Activated CD8-positive, alpha-beta memory T cell treated with anti-CD3 and anti-CD28 coated beads, Interleukin-2, amount 50 U/mL, for 24 hours (primary cell): ENCODE data around the gene RBM15.
A peak's percentile ranks its signal among the peaks of the same experiment; 100 is the strongest.

Experiments used
- DNase-seq: peaks from one replicate; pipeline ENCODE4 v3.0.0-alpha.2; 2020; ENCODE audit errors: extremely low read depth

RBM15 gene

DNA sequence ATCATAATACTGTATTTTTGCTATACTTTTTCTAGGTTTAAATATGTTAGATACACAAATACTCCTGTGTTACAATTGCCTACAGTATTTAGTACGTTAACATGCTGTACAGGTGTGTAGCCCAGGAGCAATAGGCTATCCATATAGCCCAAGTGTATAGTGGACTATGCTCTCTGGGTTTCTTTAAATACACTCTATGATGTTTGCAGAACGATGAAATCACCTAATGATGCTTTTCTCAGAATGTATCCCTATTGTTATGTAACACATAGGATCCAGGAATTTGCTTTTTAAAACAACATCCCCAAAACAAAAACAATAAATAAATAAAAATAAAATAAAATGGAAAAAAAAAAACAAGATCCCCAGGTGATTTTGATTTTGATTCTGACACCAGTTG is 18.1 kb upstream of the RBM15 start:
- DNase-seq = no peak

- no peak for DNase-seq
Observed at GRCh38 chr1:110321846-110322245, 17.3 kb upstream of the RBM15 start.

GRCh38 chr1:110324667-110325066 is 14.5 kb upstream of the RBM15 start:
- DNase-seq = no peak

DNA sequence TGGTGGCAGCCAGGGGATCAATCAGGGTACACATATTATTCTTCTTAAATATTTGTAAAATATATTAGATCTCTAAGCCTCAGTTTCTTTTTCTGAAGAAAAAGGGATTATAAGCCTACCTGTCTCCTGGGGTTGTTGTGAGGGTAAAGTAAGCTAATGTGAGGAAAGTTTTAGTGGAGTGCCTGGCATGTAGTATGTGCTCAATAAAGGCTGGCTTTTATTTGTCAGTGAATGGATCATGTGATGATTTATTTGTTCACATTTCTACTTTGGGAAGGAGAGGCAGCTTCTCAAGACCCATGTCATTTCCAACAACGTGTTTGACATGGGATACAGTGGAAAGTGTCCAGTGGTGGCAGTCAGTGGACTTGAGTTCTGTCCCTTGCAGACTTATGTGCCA is 12.4 kb upstream of the RBM15 start:
- DNase-seq = no peak

DNA sequence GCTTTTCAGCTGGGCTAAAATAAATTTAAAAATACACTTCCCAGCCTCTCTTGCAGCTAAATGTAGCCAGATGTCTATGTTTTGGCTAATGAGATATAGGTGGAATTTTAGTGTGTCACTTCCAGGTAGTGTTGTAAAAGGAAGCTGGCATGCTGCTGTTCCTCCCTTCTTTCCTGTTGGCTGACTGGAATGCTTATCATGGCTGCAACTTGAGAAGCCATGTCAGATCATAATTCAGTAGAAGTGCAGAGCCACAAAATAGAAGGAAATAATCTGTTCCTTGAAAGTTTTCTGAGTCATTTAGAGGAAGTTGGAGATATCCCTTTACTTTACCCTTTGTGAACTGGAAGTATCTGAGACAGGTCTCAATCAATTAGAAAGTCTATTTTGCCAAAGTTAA is 10.9 kb upstream of the RBM15 start:
- DNase-seq = no peak

GRCh38 chr1:110328700-110329099 is 10.5 kb upstream of the RBM15 start:
- no peak for DNase-seq

GRCh38 chr1:110335265-110335664 is 3.9 kb upstream of the RBM15 start:
- DNase-seq = no peak

- no peak for DNase-seq
Observed at GRCh38 chr1:110336300-110337039, 2.7 kb upstream of the RBM15 start.

- no peak for DNase-seq
Observed at GRCh38 chr1:110337704-110338308, 1.4 kb upstream of the RBM15 start.

DNA sequence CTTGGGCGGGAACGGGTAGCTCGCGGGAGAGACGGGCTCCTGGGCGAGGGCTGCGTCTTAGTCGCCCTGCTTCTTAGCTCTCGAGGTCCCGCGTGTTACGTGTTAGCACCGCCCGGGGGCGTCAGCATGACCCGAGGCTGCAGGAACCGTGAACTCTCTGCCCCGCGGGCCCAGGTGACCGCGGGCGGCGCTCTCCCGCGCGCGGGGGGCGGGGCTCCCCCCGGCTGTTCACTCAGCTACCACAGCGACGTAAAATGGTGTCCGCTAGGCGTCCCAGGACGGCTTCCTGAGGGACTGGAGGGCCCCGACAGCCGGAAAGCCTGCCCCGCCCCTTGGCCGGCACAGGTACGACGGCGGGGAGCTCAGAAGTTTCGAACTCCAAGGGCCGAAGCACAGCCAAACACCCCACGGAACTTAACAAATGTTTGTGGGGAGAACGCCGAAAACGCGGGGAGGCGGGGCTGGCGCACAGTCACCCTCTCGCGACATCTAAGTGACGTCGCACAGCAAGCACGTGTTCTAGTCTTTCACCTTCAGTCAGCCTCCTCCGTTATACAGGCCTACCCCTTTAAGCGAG is 780 bp upstream of the RBM15 start:
- DNase-seq = peak; percentile 87

DNA sequence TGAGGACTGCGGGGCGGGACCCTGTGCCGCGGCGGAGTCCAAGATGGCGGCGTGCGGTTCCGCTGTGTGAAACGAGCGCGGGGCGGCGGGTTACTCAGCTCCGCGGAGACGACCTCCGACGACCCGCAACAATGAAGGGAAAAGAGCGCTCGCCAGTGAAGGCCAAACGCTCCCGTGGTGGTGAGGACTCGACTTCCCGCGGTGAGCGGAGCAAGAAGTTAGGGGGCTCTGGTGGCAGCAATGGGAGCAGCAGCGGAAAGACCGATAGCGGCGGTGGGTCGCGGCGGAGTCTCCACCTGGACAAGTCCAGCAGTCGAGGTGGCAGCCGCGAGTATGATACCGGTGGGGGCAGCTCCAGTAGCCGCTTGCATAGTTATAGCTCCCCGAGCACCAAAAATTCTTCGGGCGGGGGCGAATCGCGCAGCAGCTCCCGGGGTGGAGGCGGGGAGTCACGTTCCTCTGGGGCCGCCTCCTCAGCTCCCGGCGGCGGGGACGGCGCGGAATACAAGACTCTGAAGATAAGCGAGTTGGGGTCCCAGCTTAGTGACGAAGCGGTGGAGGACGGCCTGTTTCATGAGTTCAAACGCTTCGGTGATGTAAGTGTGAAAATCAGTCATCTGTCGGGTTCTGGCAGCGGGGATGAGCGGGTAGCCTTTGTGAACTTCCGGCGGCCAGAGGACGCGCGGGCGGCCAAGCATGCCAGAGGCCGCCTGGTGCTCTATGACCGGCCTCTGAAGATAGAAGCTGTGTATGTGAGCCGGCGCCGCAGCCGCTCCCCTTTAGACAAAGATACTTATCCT is 430 bp downstream of the RBM15 start:
- peak; percentile 17 for DNase-seq

- no peak for DNase-seq
Observed at GRCh38 chr1:110340207-110340468, 961 bp downstream of the RBM15 start.

GRCh38 chr1:110341146-110341871 is 2.1 kb downstream of the RBM15 start:
- DNase-seq = no peak

- DNase-seq = no peak
Observed at GRCh38 chr1:110341872-110342331, 2.7 kb downstream of the RBM15 start.

GRCh38 chr1:110343249-110343648 is 4.1 kb downstream of the RBM15 start:
- DNase-seq = no peak

DNA sequence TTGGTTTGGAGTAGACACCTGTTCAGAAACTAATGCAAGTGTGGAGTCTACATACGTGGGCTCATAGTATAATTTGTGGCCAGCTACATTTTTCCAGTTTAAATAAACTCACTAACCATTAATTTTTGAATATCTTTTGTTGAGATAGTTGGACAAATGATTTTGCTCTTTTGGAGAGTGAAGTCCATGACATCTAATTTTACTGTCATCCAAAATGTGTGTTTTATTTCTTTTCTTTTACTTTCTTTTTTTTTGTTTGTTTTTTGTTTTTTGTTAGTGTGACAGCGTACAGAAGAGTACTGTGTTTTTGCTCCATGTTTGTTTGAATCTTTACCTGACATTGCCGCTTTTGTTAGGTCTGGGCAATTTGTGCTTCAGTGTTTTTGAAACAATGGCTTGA is 5.0 kb downstream of the RBM15 start:
- no peak for DNase-seq

GRCh38 chr1:110345480-110345879 is 6.3 kb downstream of the RBM15 start:
- DNase-seq = no peak

DNA sequence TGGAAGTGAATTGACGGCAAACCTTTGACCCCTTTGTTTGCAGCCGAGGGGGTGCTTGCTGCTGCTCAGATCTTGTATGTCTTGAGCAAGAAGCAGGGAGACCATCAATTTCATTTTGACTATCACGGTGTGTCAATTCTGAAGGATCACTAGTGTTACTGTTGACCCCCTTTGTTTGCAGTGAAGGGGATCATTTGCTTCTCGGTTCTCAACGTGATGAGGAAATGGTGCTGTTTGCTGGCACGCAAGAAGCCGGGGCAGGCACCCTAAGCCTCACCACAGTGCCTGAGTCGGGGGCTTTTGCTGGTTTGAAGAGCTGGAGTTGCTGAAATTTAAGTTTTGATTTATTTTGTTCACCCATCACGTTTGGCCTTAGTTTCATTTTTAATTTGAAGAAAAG is 7.5 kb downstream of the RBM15 start:
- no peak for DNase-seq

DNA sequence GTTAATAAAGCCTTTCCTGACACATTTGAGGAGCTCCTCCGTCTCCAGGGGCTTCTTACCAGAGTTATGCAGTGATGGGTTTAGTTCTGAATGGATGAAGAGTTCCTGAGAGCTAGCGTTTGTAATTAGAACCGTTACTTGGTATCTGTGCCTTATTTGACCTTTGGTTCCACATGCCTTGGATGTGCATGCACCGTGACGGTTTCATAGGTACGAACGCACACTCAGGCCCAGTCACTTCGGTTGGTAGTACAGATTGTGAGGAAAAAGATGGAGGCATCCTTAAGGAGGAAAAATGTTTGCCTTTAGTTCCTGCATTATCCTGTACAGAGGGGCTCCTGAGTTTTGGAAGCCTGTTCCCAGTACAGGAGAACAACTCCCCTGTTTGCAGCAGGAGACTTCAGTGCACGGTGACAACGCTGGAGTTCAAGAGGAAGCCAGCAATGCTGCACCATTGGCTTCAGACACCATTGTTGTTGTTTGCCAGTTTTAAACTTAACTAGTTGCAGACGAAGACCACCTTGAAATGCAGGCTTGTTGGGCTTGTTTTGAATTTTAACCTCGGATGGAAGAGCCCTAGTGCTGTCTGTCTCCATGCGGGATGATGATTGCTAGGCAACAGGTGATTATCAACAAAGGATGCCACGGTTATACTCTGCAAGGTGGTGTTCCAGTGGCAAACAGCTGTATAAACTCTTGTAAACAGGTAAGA is 8.2 kb downstream of the RBM15 start:
- DNase-seq = no peak

- no peak for DNase-seq
Observed at GRCh38 chr1:110348050-110348449, 8.9 kb downstream of the RBM15 start.

DNA sequence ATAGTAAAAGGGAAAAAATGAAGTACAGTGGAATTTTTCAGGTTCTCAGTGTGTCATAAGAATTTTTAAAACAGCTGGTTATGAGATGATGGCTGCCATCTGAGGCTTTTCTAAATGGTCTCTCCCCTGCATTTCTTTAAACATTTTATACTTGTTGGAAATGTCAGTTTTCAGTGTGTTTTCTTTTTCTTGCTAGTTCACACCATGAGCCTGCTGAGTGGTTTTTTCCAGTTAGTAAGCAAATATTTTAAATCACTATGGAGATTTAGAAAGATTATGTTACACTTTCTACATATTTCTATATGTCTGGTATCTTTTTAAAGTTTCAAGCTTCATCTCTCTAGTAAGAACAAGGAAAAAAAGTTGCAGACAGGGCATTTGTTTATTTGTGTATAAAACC is 9.6 kb downstream of the RBM15 start:
- DNase-seq = no peak
